Lung (tissue), 12 donors: ENCODE results near the gene DBX1. TPM values are rescaled to one million over a fixed set of nuclear protein-coding genes. Genes with fewer than 3 reads are reported as not detected.

Experiments
- ATAC-seq: fragments of 200-7000 bp; cut with Tn5 transposase; one replicate; pipeline ENCODE4 v1.9.1; 2020; ENCODE audit warnings: moderate number of reproducible peaks; ENCODE audit not compliant: insufficient read depth, low FRiP score
- DNase-seq, 3 donors: peaks; one replicate each; pipeline ENCODE4 v3.0.0-alpha.2; 2013 to 2017
- H3K27ac ChIP-seq, 2 donors: one replicate each; pipeline ENCODE4 v1.5.1; 2013; ENCODE audit warnings: mild to moderate bottlenecking in 2 of 2, moderate library complexity in 2 of 2, control low read depth in 1 of 2, inconsistent platforms in 1 of 2, low read depth in 1 of 2, low read length in 1 of 2
- H3K27me3 ChIP-seq, 3 donors: one replicate each; pipeline ENCODE4 v1.5.1; 2013; ENCODE audit warnings: low read length in 2 of 3; ENCODE audit not compliant: control insufficient read depth in 3 of 3, insufficient read depth in 3 of 3
- H3K36me3 ChIP-seq, 4 donors: one replicate each; pipeline ENCODE4 v1.5.1; 2013; ENCODE audit warnings: low read length in 4 of 4, mild to moderate bottlenecking in 1 of 4, moderate library complexity in 1 of 4; ENCODE audit not compliant: control insufficient read depth in 4 of 4, insufficient read depth in 4 of 4
- H3K4me1 ChIP-seq, 5 donors: one replicate each; pipeline ENCODE4 v1.5.1; 2013; ENCODE audit warnings: low read length in 5 of 5, mild to moderate bottlenecking in 2 of 5, moderate library complexity in 1 of 5; ENCODE audit not compliant: control insufficient read depth in 5 of 5, insufficient read depth in 5 of 5
- H3K4me3 ChIP-seq: one replicate; pipeline ENCODE4 v1.5.1; 2013; ENCODE audit warnings: mild to moderate bottlenecking, control low read depth, moderate library complexity
- H3K9ac ChIP-seq, 2 donors: one replicate each; pipeline ENCODE4 v1.5.1; 2013; ENCODE audit warnings: low read length in 2 of 2, control low read depth in 1 of 2; ENCODE audit not compliant: insufficient read depth in 1 of 2
- H3K9me3 ChIP-seq, 4 donors: one replicate each; pipeline ENCODE4 v1.5.1; 2013; ENCODE audit warnings: low read length in 3 of 4, mild to moderate bottlenecking in 1 of 4, moderate library complexity in 1 of 4; ENCODE audit not compliant: control insufficient read depth in 4 of 4, insufficient read depth in 3 of 4
- WGBS, 2 donors: extraction: QIAGEN DNeasy Blood & Tissue Kit; methylation state at CpG; one replicate each; pipeline ENCODE4 v1.1.7; 2013; 5-methylcytosine and 5-hydroxymethylcytosine counted together
- polyA plus RNA-seq, 2 donors: library from polyadenylated mRNA; stranded (reverse); fragments of 200-250 nt; gene quantifications; one replicate each; pipeline ENCODE4 v1.2.1, GENCODE V29; 2013
- total RNA-seq, 2 donors: library from RNA; depleted of rRNA in 1 of 2; stranded (reverse); fragments of >200 nt in 1 of 2; gene quantifications; one replicate each; pipeline ENCODE4 v1.2.1, GENCODE V29; 2014 to 2021
- TF ChIP-seq, protein P1 (sequence below): IDR thresholded peaks from 2 replicates; pipeline ENCODE4 v1.5.1; 2012; ENCODE audit warnings: mild to moderate bottlenecking; ENCODE audit errors: control extremely low read depth, extremely low read depth
- donor health status: control.
- donor health status: control.
- donor health status: Bipolar disorder and iron deficiency.
- donor health status: healthy.
- donor health status: DM: yes; HTN: yes; CAD: no.

DBX1 gene
- total and polyA plus RNA-seq, 4 donors, result not detected

DNA sequence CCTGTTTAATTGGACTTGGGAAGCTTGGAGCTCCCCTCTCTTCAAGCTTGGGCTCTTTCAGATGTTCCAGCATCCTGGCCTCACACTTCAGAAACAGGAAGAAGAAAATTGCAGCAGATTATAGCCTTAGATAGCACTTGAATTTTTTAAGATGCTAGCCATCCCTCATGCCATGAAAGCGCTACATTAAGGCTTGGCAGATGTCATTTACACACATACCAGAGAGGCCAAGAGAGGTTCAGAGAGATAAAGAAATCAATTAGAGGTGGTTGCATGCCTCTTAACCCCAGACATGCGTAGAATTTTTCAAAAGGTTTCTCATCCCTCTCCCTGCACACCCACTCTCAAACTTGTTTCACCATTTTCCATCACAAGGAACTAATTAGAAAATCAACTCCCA is 31.9 kb upstream of the DBX1 start:
- H3K4me1 ChIP-seq, result no peaks in the 10 kb centered on the region
- TF ChIP-seq, protein P1, sequence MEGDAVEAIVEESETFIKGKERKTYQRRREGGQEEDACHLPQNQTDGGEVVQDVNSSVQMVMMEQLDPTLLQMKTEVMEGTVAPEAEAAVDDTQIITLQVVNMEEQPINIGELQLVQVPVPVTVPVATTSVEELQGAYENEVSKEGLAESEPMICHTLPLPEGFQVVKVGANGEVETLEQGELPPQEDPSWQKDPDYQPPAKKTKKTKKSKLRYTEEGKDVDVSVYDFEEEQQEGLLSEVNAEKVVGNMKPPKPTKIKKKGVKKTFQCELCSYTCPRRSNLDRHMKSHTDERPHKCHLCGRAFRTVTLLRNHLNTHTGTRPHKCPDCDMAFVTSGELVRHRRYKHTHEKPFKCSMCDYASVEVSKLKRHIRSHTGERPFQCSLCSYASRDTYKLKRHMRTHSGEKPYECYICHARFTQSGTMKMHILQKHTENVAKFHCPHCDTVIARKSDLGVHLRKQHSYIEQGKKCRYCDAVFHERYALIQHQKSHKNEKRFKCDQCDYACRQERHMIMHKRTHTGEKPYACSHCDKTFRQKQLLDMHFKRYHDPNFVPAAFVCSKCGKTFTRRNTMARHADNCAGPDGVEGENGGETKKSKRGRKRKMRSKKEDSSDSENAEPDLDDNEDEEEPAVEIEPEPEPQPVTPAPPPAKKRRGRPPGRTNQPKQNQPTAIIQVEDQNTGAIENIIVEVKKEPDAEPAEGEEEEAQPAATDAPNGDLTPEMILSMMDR, result no peak
- peaks cover 0 to 2% (median 0%) of the 10 kb centered on the region in 4 donors for H3K9me3 ChIP-seq
- H3K27ac ChIP-seq, result no peak overlapping the region
- 81 to 83% methylated on average over 2 of the region's 2 CpGs for WGBS, 2 donors
- H3K4me3 ChIP-seq, result no peak overlapping the region
- ATAC-seq, result no peak
- H3K36me3 ChIP-seq, result no peaks in the 10 kb centered on the region
- H3K27me3 ChIP-seq, result peaks cover 0 to 4% (median 0%) of the 10 kb centered on the region in 3 donors
- no peak overlapping the region for H3K9ac ChIP-seq
- DNase-seq, result no peak

DNA sequence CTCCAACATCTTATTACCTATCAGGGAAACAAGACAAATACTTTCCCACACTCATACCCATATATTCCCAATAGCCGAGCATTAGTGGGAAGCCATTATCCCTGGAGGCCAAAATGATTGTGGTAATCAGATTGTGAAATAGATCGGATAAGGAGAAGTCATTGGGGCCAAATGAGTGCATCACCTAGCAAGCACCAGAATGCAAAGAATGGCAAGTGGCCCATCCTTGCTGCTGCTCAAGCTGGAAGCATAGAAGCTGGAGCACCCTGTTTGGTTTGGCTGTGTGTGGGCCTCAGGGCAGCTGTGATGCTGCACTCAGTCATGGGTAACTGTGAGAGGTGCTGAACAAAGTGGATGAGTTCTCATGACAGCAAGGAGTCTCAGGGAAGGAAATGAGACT is 18.7 kb upstream of the DBX1 start:
- 81 to 86% methylated on average over 2 of the region's 2 CpGs for WGBS, 2 donors
- H3K9ac ChIP-seq, result no peak overlapping the region
- no peak overlapping the region for H3K4me3 ChIP-seq
- H3K9me3 ChIP-seq, result peaks cover 0 to 6% (median 2%) of the 10 kb centered on the region in 4 donors
- ATAC-seq (no peak), DNase-seq (no peak)
- peaks cover 0 to 9% (median 8%) of the 10 kb centered on the region in 3 donors for H3K27me3 ChIP-seq
- H3K27ac ChIP-seq, result no peak overlapping the region
- TF ChIP-seq, protein P1, result no peak
- no peaks in the 10 kb centered on the region for H3K4me1 ChIP-seq
- no peaks in the 10 kb centered on the region for H3K36me3 ChIP-seq

DNA sequence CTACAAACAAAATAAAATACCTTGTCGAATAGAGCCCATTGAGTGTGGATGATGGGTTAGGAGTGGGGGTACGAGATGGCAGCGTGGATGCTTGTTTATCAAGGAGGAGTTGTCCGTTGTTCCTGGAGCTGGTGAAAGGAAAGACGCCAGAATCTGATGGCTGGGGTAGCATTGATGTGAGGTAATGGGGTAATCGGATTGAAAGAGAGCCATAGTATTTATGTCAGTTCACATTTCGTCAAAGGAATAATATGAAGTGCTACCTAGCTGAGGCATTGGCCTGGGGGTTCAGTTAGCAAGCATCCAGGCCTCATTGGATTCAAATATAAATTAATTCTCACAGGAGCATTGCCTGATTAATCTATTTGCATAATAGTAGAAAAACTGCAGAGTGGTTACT is 16.9 kb upstream of the DBX1 start:
- Histone ChIP-seq H3K36me3 (no peaks in the 10 kb centered on the region), H3K27ac (no peak overlapping the region), H3K9me3 (peaks cover 0 to 3% (median under 1%) of the 10 kb centered on the region in 4 donors), H3K27me3 (peaks cover 3 to 15% (median 8%) of the 10 kb centered on the region in 3 donors), H3K4me3 (no peak overlapping the region), H3K9ac (no peak overlapping the region), H3K4me1 (no peaks in the 10 kb centered on the region)
- 64 to 83% methylated on average over 7 of the region's 7 CpGs for WGBS, 2 donors
- DNase-seq, result no peak
- no peak for ATAC-seq
- TF ChIP-seq, protein P1, result no peak
